ENCODE results near the gene KIAA1614. TPM values are rescaled to one million over a fixed set of nuclear protein-coding genes. Genes with fewer than 3 reads are reported as not detected.

The KIAA1614 gene
- total RNA-seq, 2 donors from 2014 or later, result 9.1 to 11.0 TPM

DNA sequence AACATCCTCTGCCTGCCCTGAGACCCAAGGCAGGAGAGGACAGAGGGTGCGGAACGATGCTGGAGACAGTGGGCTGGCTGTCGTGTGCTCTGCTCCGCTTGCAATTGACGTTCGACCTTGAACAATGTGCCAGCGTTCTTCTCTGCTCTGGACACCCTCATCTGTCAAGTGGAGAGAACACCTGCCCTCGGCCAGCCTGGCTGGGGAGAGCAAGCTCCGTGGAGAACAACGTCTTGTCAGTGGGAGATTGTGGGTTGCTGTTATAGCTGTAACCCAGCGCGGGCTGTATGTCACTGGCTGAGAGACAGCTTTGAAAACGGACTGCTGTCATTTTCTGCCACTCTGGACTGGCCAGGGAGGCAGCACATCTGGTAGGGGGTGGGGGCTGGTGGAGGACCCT lies 14.7 kb downstream of the KIAA1614 start:
- H3K27ac ChIP-seq, result peak overlapping the region; percentile 86 to 93
- TF ChIP-seq, protein P1, sequence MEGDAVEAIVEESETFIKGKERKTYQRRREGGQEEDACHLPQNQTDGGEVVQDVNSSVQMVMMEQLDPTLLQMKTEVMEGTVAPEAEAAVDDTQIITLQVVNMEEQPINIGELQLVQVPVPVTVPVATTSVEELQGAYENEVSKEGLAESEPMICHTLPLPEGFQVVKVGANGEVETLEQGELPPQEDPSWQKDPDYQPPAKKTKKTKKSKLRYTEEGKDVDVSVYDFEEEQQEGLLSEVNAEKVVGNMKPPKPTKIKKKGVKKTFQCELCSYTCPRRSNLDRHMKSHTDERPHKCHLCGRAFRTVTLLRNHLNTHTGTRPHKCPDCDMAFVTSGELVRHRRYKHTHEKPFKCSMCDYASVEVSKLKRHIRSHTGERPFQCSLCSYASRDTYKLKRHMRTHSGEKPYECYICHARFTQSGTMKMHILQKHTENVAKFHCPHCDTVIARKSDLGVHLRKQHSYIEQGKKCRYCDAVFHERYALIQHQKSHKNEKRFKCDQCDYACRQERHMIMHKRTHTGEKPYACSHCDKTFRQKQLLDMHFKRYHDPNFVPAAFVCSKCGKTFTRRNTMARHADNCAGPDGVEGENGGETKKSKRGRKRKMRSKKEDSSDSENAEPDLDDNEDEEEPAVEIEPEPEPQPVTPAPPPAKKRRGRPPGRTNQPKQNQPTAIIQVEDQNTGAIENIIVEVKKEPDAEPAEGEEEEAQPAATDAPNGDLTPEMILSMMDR (IDR thresholded peaks at IDR 0.05), result no peak
- DNase-seq (ENCODE audit: low spot score), result no peak
- no peaks in the 10 kb centered on the region for H3K9me3 ChIP-seq
- no peaks in the 10 kb centered on the region for H3K27me3 ChIP-seq
- no peak overlapping the region for H3K4me3 ChIP-seq
- H3K4me1 ChIP-seq, result peaks cover 0 to 55% of the 10 kb centered on the region in 2 donors
- no peaks in the 10 kb centered on the region for H3K36me3 ChIP-seq

DNA sequence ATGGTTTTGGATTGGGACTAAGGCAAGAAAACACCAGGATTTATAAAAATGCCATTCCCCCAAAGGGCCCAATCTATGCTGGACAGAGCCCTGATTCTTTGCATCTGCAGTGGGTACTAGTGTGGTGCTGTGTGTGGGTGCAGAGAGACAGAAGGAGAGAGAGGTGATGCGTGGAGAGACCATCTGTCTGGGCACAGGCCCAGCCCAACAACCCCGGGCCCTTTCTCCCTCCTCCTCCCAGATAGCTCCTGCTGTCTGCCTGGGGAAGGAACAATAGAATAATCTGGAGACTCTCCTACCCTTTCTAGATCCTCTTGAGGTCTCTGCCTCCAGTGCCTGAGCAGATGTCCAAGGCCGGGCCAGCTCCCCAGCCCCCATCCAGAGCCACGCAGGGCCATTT lies 15.1 kb downstream of the KIAA1614 start:
- H3K36me3 ChIP-seq, result no peaks in the 10 kb centered on the region
- H3K27ac ChIP-seq, result peak overlapping the region; percentile 86 to 93

DNA sequence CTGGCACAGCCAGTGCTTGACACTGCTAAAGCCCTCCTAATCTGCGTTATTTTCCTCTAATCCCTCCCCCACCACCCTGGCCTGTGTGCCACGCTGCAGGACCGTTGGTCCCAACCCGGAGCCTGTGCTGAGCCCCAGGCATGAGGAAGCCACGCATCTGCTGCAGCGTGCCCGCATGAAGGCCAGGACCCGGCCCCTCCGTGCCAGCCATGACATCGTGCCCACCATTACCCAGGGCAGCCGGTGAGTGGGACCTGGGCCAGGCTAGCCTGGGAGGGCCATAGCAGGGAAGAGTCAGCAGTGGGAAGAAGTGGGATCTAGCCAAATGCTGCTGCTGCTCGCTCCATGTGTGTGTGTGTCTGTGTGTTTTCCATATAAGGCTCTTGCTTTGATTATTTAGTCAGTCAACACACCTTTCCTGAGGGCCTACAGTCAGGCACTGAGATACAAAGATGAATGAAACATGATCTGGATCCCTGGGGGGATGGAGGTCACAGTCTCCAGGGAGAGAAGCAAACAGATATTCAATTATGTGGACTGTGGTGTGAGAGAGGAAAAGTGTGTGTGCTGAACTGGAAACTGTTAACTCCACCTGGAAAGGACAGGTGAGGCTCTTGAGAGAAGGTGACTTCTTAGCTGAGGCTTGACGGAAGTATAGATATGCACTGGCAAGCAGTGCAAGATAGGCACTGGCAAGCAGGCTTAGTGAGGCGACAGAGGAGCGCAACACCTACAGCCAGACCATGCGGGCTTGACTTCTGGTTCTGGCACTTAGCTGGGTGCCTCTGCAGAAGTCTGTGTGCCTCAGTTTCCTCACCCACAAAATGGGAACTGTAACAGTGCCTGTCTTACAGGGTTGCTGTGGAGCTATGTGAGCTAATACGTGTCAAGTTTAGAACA lies 15.9 kb downstream of the KIAA1614 start:
- no peak for DNase-seq (ENCODE audit: low spot score)
- H3K27me3 ChIP-seq, result no peaks in the 10 kb centered on the region
- TF ChIP-seq, protein P1 (IDR thresholded peaks at IDR 0.05), result no peak
- peaks cover 0 to 51% of the 10 kb centered on the region in 2 donors for H3K4me1 ChIP-seq
- peak overlapping the region; percentile 86 to 93 for H3K27ac ChIP-seq
- no peaks in the 10 kb centered on the region for H3K36me3 ChIP-seq
- no peaks in the 10 kb centered on the region for H3K9me3 ChIP-seq
- H3K4me3 ChIP-seq, result no peak overlapping the region

More for the DNA sequence above, 15.1 kb downstream of the KIAA1614 start:
- Histone ChIP-seq H3K27me3 (no peaks in the 10 kb centered on the region), H3K9me3 (no peaks in the 10 kb centered on the region), H3K4me1 (peaks cover 0 to 55% of the 10 kb centered on the region in 2 donors), H3K4me3 (no peak overlapping the region)
- TF ChIP-seq, protein P1 (IDR thresholded peaks at IDR 0.05), result no peak
- DNase-seq (ENCODE audit: low spot score), result no peak

DNA sequence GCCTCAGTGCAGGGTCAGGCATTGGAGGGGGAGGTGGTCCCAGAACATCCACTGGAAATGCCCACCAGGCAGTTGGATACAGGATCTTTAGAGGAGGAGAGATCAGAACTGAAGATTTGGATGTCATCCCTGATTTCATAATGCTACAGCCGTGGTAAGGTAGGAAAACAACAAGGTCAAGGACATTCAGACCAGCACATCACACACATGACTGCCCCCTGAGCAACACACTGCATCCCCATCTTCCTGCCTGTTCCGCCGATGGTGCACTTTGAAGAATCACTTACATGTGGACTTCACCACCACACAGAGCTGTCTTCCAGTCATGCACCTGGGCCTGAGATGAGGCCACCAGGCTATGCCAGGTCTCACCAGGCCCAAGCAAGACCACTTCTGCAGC lies 16.7 kb downstream of the KIAA1614 start:
- Histone ChIP-seq H3K27me3 (no peaks in the 10 kb centered on the region), H3K9me3 (no peaks in the 10 kb centered on the region), H3K27ac (peak overlapping the region; percentile 86 to 93), H3K4me1 (peaks cover 0 to 48% of the 10 kb centered on the region in 2 donors), H3K36me3 (peaks cover 4% of the 10 kb centered on the region), H3K4me3 (no peak overlapping the region)
- TF ChIP-seq, protein P1 (IDR thresholded peaks at IDR 0.05), result no peak
- no peak for DNase-seq (ENCODE audit: low spot score)

DNA sequence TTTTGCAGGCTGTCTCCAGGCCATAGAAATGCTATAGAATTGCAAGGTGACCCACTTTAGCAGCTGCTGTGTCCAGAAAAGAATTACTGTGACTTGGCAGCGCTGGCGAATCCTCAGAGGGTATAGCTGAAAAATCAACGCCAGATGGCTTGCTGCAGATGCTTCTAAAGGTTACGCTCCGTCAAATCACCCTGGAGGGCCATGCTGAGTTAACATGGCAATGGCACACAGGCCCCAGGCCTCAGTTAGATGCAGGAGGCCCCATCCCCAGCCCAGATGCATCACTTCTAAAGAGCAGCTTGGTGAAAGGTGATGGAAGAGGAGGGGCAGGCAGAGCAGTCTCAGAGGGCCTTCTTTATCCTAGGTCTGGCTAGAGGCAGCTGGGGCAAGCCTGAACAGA lies 18.0 kb downstream of the KIAA1614 start:
- Histone ChIP-seq H3K27me3 (no peaks in the 10 kb centered on the region), H3K36me3 (peaks cover 12% of the 10 kb centered on the region), H3K9me3 (no peaks in the 10 kb centered on the region), H3K27ac (no peak overlapping the region), H3K4me3 (no peak overlapping the region), H3K4me1 (peaks cover 0 to 40% of the 10 kb centered on the region in 2 donors)
- no peak for DNase-seq (ENCODE audit: low spot score)
- TF ChIP-seq, protein P1 (IDR thresholded peaks at IDR 0.05), result no peak

Data from right atrium auricular region (tissue), 2 donors.